Activated T-helper 17 cell treated with anti-CD3 and anti-CD28 coated beads, Interleukin-2, amount 50 U/mL, for 72 hours (primary cell): ENCODE measurements around the gene ZPR1. TPM values are rescaled to one million over a fixed set of nuclear protein-coding genes. Genes with fewer than 3 reads are reported as not detected.
"Not testable (repeated sequence)": the region's sequence is repeated elsewhere in the genome, so short reads cannot be mapped to it uniquely, and the experiment has no call there.

Source experiments
- ATAC-seq: fragments of 150-1000 bp; cut with Tn5 transposase; replicated peaks from 2 replicates; pipeline ENCODE4 v1.10.0; 2021; ENCODE audit warnings: mild to moderate bottlenecking, moderate library complexity
- H3K27ac Mint-ChIP-seq: one replicate; pipeline ENCODE4 v1.8.0; 2022; ENCODE audit warnings: mixed read lengths
- H3K27me3 Mint-ChIP-seq: one replicate; pipeline ENCODE4 v1.8.0; 2022; ENCODE audit warnings: mixed read lengths
- H3K36me3 Mint-ChIP-seq: one replicate; pipeline ENCODE4 v1.8.0; 2022; ENCODE audit warnings: low read depth, mild to moderate bottlenecking, mixed read lengths
- H3K4me1 Mint-ChIP-seq: one replicate; pipeline ENCODE4 v1.8.0; 2022; ENCODE audit warnings: mixed read lengths
- H3K4me3 Mint-ChIP-seq: one replicate; pipeline ENCODE4 v1.8.0; 2022; ENCODE audit warnings: mild to moderate bottlenecking, mixed read lengths
- H3K9me3 Mint-ChIP-seq: one replicate; pipeline ENCODE4 v1.8.0; 2022; ENCODE audit warnings: mixed read lengths
- total RNA-seq, 2 donors: library from RNA; stranded (reverse); gene quantifications; one replicate each; pipeline ENCODE4 v1.2.3, GENCODE V29; 2022

The ZPR1 gene
- total RNA-seq, 2 donors from 2014 or later = 66.4 to 98.1 TPM

- no peaks in the 10 kb centered on the region for H3K36me3 Mint-ChIP-seq
- no peak overlapping the region for H3K27ac Mint-ChIP-seq
- no peaks in the 10 kb centered on the region for H3K4me1 Mint-ChIP-seq
- no peaks in the 10 kb centered on the region for H3K27me3 Mint-ChIP-seq
- H3K9me3 Mint-ChIP-seq = no peaks in the 10 kb centered on the region
- H3K4me3 Mint-ChIP-seq = no peak overlapping the region
- no peak for ATAC-seq
Measured at GRCh38 chr11:116811194-116811593, 23.4 kb upstream of the ZPR1 start.

DNA sequence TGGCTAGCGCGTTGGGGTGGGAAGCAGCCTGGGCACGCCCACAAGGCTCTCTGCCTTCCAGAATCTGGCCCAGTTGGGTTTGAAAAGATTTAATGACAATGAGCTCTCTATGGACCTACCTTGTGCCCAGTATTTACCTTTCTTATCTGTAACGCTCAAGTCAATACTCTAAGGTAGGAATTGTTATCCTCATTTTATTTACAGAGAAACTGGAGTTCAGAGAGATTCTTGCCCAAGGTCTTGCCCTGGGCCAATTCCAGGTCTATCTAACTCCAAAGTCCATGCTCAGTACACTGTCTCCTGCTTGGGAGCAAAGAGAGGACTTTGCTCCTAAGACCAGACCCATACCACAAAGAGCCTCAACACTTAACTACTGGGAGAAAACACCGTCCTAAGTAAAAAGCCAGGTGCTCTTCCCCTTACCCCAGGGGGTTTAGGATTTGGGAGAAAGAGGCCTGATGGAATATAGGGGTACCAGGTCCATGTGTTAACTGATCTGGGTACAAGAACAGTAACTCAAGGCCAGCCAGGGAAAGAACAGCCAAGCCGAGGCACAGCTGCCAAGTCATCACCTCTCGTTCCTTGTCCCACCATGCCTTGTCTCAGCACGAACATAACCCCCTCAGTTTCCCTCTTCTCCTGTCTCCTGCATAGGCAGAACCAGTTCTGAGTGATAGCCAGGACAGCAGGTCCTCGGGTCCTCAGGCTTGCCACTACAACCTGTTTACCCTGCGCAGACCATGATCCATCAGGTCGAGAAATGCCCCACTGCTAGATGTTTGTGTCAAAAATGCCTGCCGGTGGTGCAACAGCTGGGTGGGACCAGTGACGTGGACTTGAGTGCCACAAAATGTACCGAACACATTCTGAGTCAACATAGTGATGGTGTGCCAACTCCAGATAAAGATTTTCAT, 20.7 kb upstream of the ZPR1 start:
- Mint-ChIP-seq H3K4me3 (no peak overlapping the region), H3K36me3 (no peaks in the 10 kb centered on the region), H3K4me1 (no peaks in the 10 kb centered on the region), H3K9me3 (no peaks in the 10 kb centered on the region), H3K27me3 (no peaks in the 10 kb centered on the region), H3K27ac (no peak overlapping the region)
- no peak for ATAC-seq

GRCh38 chr11:116807601-116808261, 19.9 kb upstream of the ZPR1 start:
- Mint-ChIP-seq H3K27ac (no peak overlapping the region), H3K9me3 (no peaks in the 10 kb centered on the region), H3K4me1 (no peaks in the 10 kb centered on the region), H3K36me3 (no peaks in the 10 kb centered on the region), H3K27me3 (peaks cover 2% of the 10 kb centered on the region), H3K4me3 (no peak overlapping the region)
- no peak for ATAC-seq

- Mint-ChIP-seq H3K36me3 (no peaks in the 10 kb centered on the region), H3K27me3 (peaks cover 8% of the 10 kb centered on the region), H3K27ac (no peak overlapping the region), H3K4me3 (no peak overlapping the region), H3K4me1 (no peaks in the 10 kb centered on the region), H3K9me3 (no peaks in the 10 kb centered on the region)
- no peak for ATAC-seq
Measured at GRCh38 chr11:116804001-116804400, 16.2 kb upstream of the ZPR1 start.

- H3K4me3 Mint-ChIP-seq, H3K4me1 Mint-ChIP-seq, H3K9me3 Mint-ChIP-seq, H3K27ac Mint-ChIP-seq, H3K36me3 Mint-ChIP-seq, ATAC-seq, H3K27me3 Mint-ChIP-seq: not testable (repeated sequence)
Measured at GRCh38 chr11:116801662-116802061, 13.8 kb upstream of the ZPR1 start.

GRCh38 chr11:116800610-116801009, 12.8 kb upstream of the ZPR1 start:
- no peak overlapping the region for H3K27ac Mint-ChIP-seq
- peaks cover 8% of the 10 kb centered on the region for H3K27me3 Mint-ChIP-seq
- no peaks in the 10 kb centered on the region for H3K36me3 Mint-ChIP-seq
- no peaks in the 10 kb centered on the region for H3K9me3 Mint-ChIP-seq
- H3K4me1 Mint-ChIP-seq = peaks cover 5% of the 10 kb centered on the region
- ATAC-seq = no peak
- no peak overlapping the region for H3K4me3 Mint-ChIP-seq

- H3K4me3 Mint-ChIP-seq = no peak overlapping the region
- no peaks in the 10 kb centered on the region for H3K36me3 Mint-ChIP-seq
- peak; percentile 75 for ATAC-seq
- no peaks in the 10 kb centered on the region for H3K9me3 Mint-ChIP-seq
- peaks cover 8% of the 10 kb centered on the region for H3K27me3 Mint-ChIP-seq
- peaks cover 5% of the 10 kb centered on the region for H3K4me1 Mint-ChIP-seq
- no peak overlapping the region for H3K27ac Mint-ChIP-seq
Measured at GRCh38 chr11:116798368-116798767, 10.5 kb upstream of the ZPR1 start.

DNA sequence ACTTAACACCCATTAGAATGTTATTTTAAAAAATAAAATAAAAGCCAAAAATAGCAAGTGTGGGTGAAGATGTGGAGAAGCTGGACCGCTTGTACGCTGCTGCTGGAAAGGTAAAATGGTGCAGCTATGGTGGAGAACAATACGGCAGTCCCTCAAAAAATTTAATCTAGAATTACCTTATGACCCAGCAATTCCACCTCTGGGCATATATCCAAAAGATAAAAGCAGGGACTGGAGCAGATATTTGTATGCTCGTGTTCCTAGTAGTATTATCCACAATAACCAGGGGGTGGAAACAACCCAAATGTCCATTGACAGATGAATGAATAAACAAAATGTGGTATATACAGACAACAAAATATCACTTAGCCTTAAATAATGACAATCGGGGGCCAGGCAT, 10.0 kb upstream of the ZPR1 start:
- no peak for ATAC-seq
- H3K9me3 Mint-ChIP-seq = no peaks in the 10 kb centered on the region
- no peak overlapping the region for H3K27ac Mint-ChIP-seq
- H3K4me1 Mint-ChIP-seq = peaks cover 5% of the 10 kb centered on the region
- no peaks in the 10 kb centered on the region for H3K36me3 Mint-ChIP-seq
- H3K27me3 Mint-ChIP-seq = peaks cover 8% of the 10 kb centered on the region
- H3K4me3 Mint-ChIP-seq = no peak overlapping the region

GRCh38 chr11:116796548-116796947, 8.7 kb upstream of the ZPR1 start:
- H3K27me3 Mint-ChIP-seq = peaks cover 3% of the 10 kb centered on the region
- no peak for ATAC-seq
- H3K9me3 Mint-ChIP-seq = no peaks in the 10 kb centered on the region
- peaks cover 5% of the 10 kb centered on the region for H3K4me1 Mint-ChIP-seq
- no peaks in the 10 kb centered on the region for H3K36me3 Mint-ChIP-seq
- no peak overlapping the region for H3K4me3 Mint-ChIP-seq
- no peak overlapping the region for H3K27ac Mint-ChIP-seq

- no peak for ATAC-seq
- Mint-ChIP-seq H3K4me3 (no peak overlapping the region), H3K27me3 (peaks cover 3% of the 10 kb centered on the region), H3K36me3 (no peaks in the 10 kb centered on the region), H3K27ac (no peak overlapping the region), H3K9me3 (no peaks in the 10 kb centered on the region), H3K4me1 (peaks cover 8% of the 10 kb centered on the region)
Measured at GRCh38 chr11:116794851-116795250, 7.0 kb upstream of the ZPR1 start.

- Mint-ChIP-seq H3K4me1 (peaks cover 8% of the 10 kb centered on the region), H3K36me3 (no peaks in the 10 kb centered on the region), H3K4me3 (no peak overlapping the region), H3K27ac (no peak overlapping the region), H3K9me3 (no peaks in the 10 kb centered on the region), H3K27me3 (no peaks in the 10 kb centered on the region)
- ATAC-seq = no peak
Measured at GRCh38 chr11:116793772-116794097, 5.9 kb upstream of the ZPR1 start.

- Mint-ChIP-seq H3K4me3 (no peak overlapping the region), H3K27me3 (no peaks in the 10 kb centered on the region), H3K36me3 (peaks cover 1% of the 10 kb centered on the region), H3K9me3 (no peaks in the 10 kb centered on the region), H3K27ac (no peak overlapping the region), H3K4me1 (peaks cover 10% of the 10 kb centered on the region)
- no peak for ATAC-seq
Measured at GRCh38 chr11:116792869-116793771, 5.3 kb upstream of the ZPR1 start.

GRCh38 chr11:116792144-116792868, 4.5 kb upstream of the ZPR1 start:
- H3K27ac Mint-ChIP-seq = no peak overlapping the region
- H3K4me1 Mint-ChIP-seq = peaks cover 11% of the 10 kb centered on the region
- H3K9me3 Mint-ChIP-seq = no peaks in the 10 kb centered on the region
- H3K36me3 Mint-ChIP-seq = peaks cover 6% of the 10 kb centered on the region
- ATAC-seq = no peak
- no peaks in the 10 kb centered on the region for H3K27me3 Mint-ChIP-seq
- H3K4me3 Mint-ChIP-seq = no peak overlapping the region

- Mint-ChIP-seq H3K4me3 (no peak within 1 kb of the TSS), H3K27me3 (no peaks in the 10 kb centered on the region), H3K27ac (no peak within 1 kb of the TSS), H3K4me1 (peaks cover 16% of the 10 kb centered on the region), H3K36me3 (peaks cover 11% of the 10 kb centered on the region), H3K9me3 (no peaks in the 10 kb centered on the region)
- ATAC-seq = no peak
Measured at GRCh38 chr11:116791813-116792143, 4.0 kb upstream of the ZPR1 start, which contains the start of gene APOA5. TSS of gene APOA5 (minus strand) at chr11:116791879. CDS start at chr11:116791860, 19 bp downstream.
